Measurements from ENCODE around the gene KSR2.

DNA sequence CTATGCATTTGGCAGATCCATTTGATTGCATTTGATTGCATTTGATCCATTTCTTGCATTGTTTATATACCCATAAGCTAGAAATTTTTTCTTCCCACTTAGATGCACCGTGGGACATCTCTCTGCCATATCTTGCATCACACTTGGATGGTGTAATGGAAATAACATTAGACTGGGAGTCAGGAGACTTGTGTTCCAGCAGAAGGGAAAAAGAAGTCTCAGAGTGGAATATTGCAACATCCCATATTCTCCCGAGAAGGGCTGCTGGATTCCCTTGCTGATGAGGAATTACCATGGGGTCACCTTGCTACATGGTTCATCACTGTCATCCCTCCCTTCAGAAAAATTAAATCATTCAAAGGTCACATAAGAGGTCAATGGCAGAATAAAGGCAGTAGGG is 78.1 kb downstream of the KSR2 start:
- no peak for TF ChIP-seq GATA3 (IDR thresholded peaks at IDR 0.05; ENCODE audit: low read depth, low read length)
- no peak for TF ChIP-seq GATA2 (IDR thresholded peaks at IDR 0.05; ENCODE audit: low read depth, low read length)
